Stimulated activated CD4-positive, alpha-beta T cell treated with anti-CD3 and anti-CD28 coated beads, Interleukin-1b, Interleukin-23, amount 100 ng/mL, for 48 hours (primary cell): Measurements from ENCODE around the gene DIPK1C.
"Not testable (repeated sequence)": the region's sequence is repeated elsewhere in the genome, so short reads cannot be mapped to it uniquely, and the experiment has no call there.

Source experiments
- DNase-seq: peaks from one replicate; pipeline ENCODE4 v3.0.0-alpha.2; 2020

DIPK1C gene

DNA sequence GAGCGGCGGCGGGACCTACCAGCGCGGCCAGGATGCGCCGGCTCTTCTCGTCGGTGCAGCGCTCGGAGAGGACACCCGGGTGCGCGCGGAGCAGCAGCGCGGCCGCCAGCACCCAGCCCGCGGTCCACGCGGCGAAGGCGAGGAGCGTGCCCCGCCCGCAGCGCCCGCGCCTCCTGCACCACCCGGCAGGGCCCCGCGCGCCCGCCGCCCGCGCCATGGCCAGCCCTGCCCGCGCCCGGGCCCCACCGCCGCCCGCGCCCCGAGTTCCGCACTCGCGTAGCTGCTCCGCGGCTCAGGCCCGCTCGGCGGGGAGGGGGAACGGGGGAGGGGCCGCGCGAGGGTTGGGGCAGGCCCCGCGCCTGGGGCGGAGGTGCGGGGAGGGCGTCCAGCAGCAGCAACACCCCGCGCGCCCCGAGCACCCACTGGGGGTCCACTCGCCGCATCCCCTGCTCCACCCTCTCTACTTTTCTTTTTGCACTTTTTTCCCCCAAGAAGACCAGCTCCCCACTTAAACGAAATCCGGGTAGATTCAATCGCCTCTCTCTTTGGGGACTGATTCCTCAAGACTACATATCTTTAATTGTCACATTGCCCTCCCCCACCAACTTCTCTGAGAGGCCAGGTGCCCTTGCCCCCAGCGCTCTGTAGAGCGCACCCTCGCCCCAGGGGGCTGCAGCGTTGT lies at the start of gene DIPK1C:
DIPK1C (minus strand) TSS at position 266 of the 682 bp plus-strand sequence; CDS start at position 217, 49 bp downstream.
- DNase-seq, result no peak

GRCh38 chr18:74506448-74507084 lies 49.5 kb upstream of the DIPK1C start:
- no peak for DNase-seq

GRCh38 chr18:74505776-74506175 lies 48.7 kb upstream of the DIPK1C start:
- no peak for DNase-seq

GRCh38 chr18:74503137-74503536 lies 46.0 kb upstream of the DIPK1C start:
- no peak for DNase-seq

- no peak for DNase-seq
These were observed 44.3 kb upstream of the DIPK1C start for GRCh38 chr18:74501386-74501785.

DNA sequence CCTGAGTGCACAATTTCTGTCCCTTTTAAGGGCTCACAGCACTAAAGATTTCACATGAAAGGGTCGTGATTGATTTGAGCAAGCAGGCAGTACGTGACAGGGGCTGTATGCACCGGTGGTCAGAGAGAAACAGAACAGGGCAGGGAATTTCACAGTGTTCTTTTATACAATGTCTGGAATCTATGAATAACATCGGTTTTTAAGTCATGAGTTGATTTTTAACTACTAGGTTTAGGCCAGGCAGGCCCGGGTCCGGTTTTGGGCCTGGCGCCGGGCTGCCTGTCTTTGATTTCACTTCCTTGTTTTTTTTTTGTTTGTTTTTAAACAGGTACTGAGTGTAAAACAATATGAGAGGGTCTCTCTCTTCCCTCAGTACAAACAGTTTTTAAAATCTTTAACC lies 43.7 kb upstream of the DIPK1C start:
- not testable (repeated sequence) for DNase-seq

GRCh38 chr18:74500372-74500771 lies 43.3 kb upstream of the DIPK1C start:
- no peak for DNase-seq

- DNase-seq, result peak; percentile 47
These were observed 42.5 kb upstream of the DIPK1C start for GRCh38 chr18:74499633-74500032.

DNA sequence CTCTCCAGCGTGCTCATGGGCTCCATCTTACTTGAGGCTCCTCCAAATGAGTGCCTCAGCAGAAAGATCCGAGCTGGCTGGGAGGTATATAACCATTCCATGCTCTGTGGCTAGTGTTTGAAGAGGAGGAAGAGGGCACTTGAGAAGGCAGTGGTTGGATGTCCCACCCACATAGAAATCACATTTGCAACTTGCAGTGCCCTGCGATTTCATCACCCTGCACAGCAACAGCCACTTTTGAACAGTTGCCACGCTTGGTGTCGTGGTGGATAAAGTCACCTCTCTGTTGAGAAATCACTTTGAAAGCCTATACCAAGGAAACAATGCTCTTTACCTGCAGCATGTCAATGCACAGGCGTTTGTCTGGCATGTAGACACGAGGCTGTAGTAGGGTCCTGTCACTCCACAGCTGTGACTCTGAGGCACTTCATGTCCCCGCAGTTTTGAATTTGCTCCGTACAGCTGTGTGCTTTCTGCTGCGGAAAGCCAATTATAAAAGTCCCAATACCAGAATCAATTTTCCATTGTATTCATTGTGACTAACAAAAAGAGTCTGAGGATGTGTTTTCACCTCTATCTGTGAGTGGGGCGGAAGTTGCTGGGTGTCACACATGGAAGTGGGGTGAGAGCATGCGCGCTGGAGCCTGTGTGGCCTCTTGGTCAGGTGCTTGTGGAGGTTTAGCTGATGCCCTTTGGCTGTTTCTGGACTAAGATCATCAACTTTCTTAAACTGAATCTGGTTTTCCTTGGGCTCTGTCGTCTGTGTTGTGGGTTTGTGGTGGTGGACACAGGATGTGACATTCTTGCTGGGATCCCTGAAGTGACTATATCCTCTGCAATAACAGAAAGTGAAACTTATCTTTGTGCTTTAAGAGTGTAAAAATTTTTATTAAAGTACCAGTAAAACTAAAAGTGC lies 41.9 kb upstream of the DIPK1C start:
- DNase-seq, result peak; percentile 86

GRCh38 chr18:74497778-74498177 lies 40.7 kb upstream of the DIPK1C start:
- no peak for DNase-seq

DNA sequence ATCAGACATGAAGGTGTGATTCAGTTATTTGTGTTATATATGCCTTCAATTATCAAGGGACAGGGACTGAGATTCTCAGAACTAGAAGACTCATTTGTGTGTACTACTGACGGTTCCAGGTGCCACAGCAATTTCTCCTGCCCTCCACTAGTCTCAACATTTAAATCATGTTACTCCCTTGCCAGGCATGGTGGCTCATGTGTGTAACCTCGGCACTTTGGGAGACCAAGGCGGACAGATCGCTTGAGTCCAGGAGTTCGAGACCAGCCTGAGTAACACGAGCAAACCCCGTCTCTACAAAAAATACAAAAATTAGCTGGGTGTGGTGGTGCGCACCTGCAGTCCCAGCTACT lies 40.2 kb upstream of the DIPK1C start:
- DNase-seq, result no peak

DNA sequence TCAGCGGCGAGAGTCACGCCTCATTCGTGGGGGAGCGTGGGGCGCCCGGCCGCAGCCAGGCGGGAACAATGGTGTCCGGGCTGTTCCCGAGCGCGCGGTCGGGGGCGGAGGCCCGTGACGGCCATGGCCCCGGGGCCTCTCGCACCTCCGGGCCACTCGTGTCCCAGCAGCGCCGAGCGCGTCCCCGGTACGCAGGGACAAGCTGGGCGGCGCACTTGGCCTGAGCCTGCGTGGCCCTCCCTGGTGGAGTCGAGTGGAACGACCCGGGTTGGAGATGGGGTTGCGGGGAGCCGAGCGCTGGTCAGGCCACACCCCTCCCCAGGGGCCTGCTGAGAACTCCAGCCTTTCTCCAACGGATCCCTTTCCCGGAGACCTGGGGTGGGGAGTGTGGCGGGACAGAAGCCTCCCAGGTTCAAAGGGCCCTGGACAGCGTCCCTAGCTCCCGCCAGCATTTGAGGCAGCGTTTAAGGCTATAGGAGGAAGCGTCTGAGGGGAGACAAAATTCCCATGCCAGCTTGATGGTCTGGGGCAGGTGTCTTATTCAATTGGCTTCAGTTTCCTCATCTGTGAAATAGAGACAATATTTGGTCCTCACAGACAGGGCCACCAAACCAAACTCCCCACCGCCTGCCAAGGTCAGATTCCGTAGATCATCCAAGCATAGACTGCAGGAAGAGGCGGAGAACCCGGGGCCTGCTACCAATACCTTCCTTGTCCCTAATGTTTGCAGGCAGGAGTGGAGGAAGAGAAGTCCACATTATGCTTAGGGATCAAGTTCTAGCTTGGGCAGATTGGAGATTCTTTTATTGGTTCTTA lies 39.6 kb upstream of the DIPK1C start:
- DNase-seq, result peak; percentile 40

- DNase-seq, result peak; percentile 99
These were observed 38.7 kb upstream of the DIPK1C start, which contains the start of gene CNDP2 for GRCh38 chr18:74495581-74496507. TSS of gene CNDP2 (plus strand) at chr18:74496363. CDS start at chr18:74499974, 3,611 bp downstream.

GRCh38 chr18:74494514-74494913 lies 37.4 kb upstream of the DIPK1C start:
- no peak for DNase-seq

- peak; percentile 52 for DNase-seq
These were observed 36.6 kb upstream of the DIPK1C start for GRCh38 chr18:74493689-74494088.

DNA sequence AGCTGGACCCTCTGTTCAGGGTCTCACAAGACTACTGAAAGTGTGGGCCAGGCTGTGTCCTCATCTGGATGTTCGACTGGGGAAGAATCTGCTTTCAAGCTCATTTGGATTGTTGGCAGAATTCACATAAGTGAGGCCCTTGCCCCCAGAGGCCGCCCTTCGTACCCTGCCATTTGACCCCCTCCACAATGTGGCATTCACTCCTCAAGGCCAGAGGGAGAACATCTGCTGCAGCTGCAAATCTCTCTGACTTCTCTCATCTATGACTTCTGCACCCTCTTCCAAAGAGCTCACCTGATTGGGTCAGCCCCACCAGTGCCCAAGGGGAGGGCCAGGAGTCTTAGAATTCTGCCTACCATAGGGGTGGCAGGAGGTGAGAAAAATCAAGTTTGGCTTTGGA lies 35.2 kb upstream of the DIPK1C start:
- DNase-seq, result no peak

- no peak for DNase-seq
These were observed 32.6 kb upstream of the DIPK1C start for GRCh38 chr18:74489676-74490075.

- no peak for DNase-seq
These were observed 31.8 kb upstream of the DIPK1C start for GRCh38 chr18:74488864-74489263.

- DNase-seq, result no peak
These were observed 31.2 kb upstream of the DIPK1C start for GRCh38 chr18:74488354-74488753.

- no peak for DNase-seq
These were observed 29.2 kb upstream of the DIPK1C start for GRCh38 chr18:74486119-74486849.

- DNase-seq, result no peak
These were observed 25.6 kb upstream of the DIPK1C start for GRCh38 chr18:74482697-74483096.
